Stomach (tissue), 4 donors: ENCODE results near the gene WNT6.

ENCODE experiments used
- CTCF ChIP-seq, 7 experiments: fragments of 450-650 bp in 4 of 7; fragments of 200-600 bp in 3 of 7; sonication (generic) in 3 of 7; IDR thresholded peaks; one replicate each; pipeline ENCODE4 v1.5.1; 2016 to 2019; ENCODE audit warnings: antibody characterized with exemption in 7 of 7, control low read depth in 2 of 7, mild to moderate bottlenecking in 1 of 7
- EP300 ChIP-seq: sonication (generic); formaldehyde crosslinking; IDR thresholded peaks from one replicate; pipeline ENCODE4 v1.6.1; 2017; ENCODE audit warnings: antibody characterized with exemption
- POLR2A ChIP-seq, 4 donors: fragments of 450-650 bp; IDR thresholded peaks; one replicate each; pipeline ENCODE4 v1.6.1; 2016; ENCODE audit warnings: antibody characterized with exemption in 4 of 4, control low read depth in 2 of 4, mild to moderate bottlenecking in 1 of 4, moderate library complexity in 1 of 4

GRCh38 chr2:218875692-218876246 is 16.2 kb downstream of the WNT6 start:
- no peak for TF ChIP-seq CTCF (IDR thresholded peaks at IDR 0.05)
- TF ChIP-seq POLR2A (IDR thresholded peaks at IDR 0.05): no peak
- no peak for TF ChIP-seq EP300
